ENCODE data around the gene CMTM5.
"Not testable (repeated sequence)": the region's sequence is repeated elsewhere in the genome, so short reads cannot be mapped to it uniquely, and the experiment has no call there.

CMTM5 gene

GRCh38 chr14:23378612-23379220, 1.9 kb downstream of the CMTM5 start:
- no peak for DNase-seq (ENCODE audit: low spot score)

- DNase-seq (ENCODE audit: low spot score): peak; percentile 65
These were observed 2.7 kb downstream of the CMTM5 start for GRCh38 chr14:23379366-23380196.

- no peak for DNase-seq (ENCODE audit: low spot score)
These were observed 3.5 kb downstream of the CMTM5 start for GRCh38 chr14:23380197-23380914.

- no peak for DNase-seq (ENCODE audit: low spot score)
These were observed 4.1 kb downstream of the CMTM5 start for GRCh38 chr14:23380976-23381375.

- DNase-seq (ENCODE audit: low spot score): no peak
These were observed 5.0 kb downstream of the CMTM5 start for GRCh38 chr14:23381871-23382270.

- no peak for DNase-seq (ENCODE audit: low spot score)
These were observed 5.4 kb downstream of the CMTM5 start for GRCh38 chr14:23382276-23382675.

- no peak for DNase-seq (ENCODE audit: low spot score)
These were observed 6.0 kb downstream of the CMTM5 start for GRCh38 chr14:23382731-23383440.

- no peak for DNase-seq (ENCODE audit: low spot score)
These were observed 7.7 kb downstream of the CMTM5 start for GRCh38 chr14:23384364-23385080.

- no peak for DNase-seq (ENCODE audit: low spot score)
These were observed 8.4 kb downstream of the CMTM5 start for GRCh38 chr14:23385244-23385641.

GRCh38 chr14:23385642-23386265, 8.9 kb downstream of the CMTM5 start:
- no peak for DNase-seq (ENCODE audit: low spot score)

GRCh38 chr14:23386266-23386657, 9.4 kb downstream of the CMTM5 start:
- DNase-seq (ENCODE audit: low spot score): not testable (repeated sequence)

- DNase-seq (ENCODE audit: low spot score): no peak
These were observed 10.2 kb downstream of the CMTM5 start for GRCh38 chr14:23386999-23387398.

- no peak for DNase-seq (ENCODE audit: low spot score)
These were observed 11.4 kb downstream of the CMTM5 start for GRCh38 chr14:23387916-23388882.

- DNase-seq (ENCODE audit: low spot score): no peak
These were observed 12.2 kb downstream of the CMTM5 start for GRCh38 chr14:23388996-23389395.

GRCh38 chr14:23389396-23389795, 12.6 kb downstream of the CMTM5 start:
- no peak for DNase-seq (ENCODE audit: low spot score)

- DNase-seq (ENCODE audit: low spot score): not testable (repeated sequence)
These were observed 13.0 kb downstream of the CMTM5 start for GRCh38 chr14:23389871-23390270.

- no peak for DNase-seq (ENCODE audit: low spot score)
These were observed 15.8 kb downstream of the CMTM5 start for GRCh38 chr14:23392613-23393012.

GRCh38 chr14:23396126-23396525, 19.3 kb downstream of the CMTM5 start:
- no peak for DNase-seq (ENCODE audit: low spot score)

GRCh38 chr14:23396781-23397407, 20.0 kb downstream of the CMTM5 start:
- no peak for DNase-seq (ENCODE audit: low spot score)

GRCh38 chr14:23398348-23398747, 21.5 kb downstream of the CMTM5 start:
- DNase-seq (ENCODE audit: low spot score): no peak

Measured in CD4-positive, alpha-beta T cell treated with Interleukin-15 for 4 hours (primary cell).